ENCODE results near the gene EFNA1.

The EFNA1 gene

GRCh38 chr1:155126556-155127104 lies 1.0 kb upstream of the EFNA1 start:
- Histone ChIP-seq H3K4me3 (ENCODE audit: low read depth, low read length) (peak overlapping the region; percentile 75), H3K79me2 (no peaks in the 10 kb centered on the region), H3K4me2 (ENCODE audit: low read length) (peak overlapping the region; percentile 57), H2AFZ (peak overlapping the region; percentile 77), H3K4me1 (peaks cover 2% of the 10 kb centered on the region), H3K36me3 (ENCODE audit: control insufficient read depth, insufficient read depth, low read length) (no peaks in the 10 kb centered on the region), H3K27ac (no peak overlapping the region), H3K9ac (no peak overlapping the region), H3K9me3 (ENCODE audit: control insufficient read depth, low read length) (no peaks in the 10 kb centered on the region), H3K27me3 (ENCODE audit: control insufficient read depth, insufficient read depth, low read length) (no peaks in the 10 kb centered on the region)
- TF ChIP-seq CTCF (IDR thresholded peaks at IDR 0.05): no peak

DNA sequence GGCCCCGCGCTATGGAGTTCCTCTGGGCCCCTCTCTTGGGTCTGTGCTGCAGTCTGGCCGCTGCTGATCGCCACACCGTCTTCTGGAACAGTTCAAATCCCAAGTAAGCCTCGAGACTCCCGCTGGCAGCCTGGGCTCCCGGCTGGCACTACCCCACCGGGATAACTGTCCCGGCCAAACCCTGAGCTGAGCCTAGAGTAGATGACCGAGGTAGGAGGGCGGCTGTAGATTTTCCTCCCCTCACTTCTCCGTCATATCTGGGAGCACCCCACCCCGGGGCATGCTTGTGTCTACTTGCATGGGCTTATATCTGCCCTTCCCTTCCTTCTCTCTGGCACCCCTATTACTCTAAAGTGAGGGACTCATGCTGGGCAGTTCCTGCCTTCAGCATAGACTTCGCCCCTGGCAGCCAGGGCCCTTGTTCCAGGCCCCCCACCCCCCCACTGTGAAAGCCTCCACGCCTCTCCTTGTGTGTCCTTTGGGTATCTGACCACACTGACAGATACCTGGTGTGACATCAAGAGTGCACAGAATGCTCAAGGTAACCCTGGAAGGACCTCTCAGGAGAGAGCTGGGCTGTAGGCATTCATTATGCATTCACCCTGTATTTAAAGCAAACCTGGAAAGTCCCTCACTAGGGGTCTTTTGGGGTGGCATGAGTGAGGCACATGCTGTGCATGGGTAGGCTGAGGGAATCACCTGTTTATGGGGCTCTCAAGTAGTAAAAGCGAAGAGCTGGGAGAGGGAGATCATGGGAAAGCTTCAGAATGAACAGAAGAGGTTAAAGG lies 485 bp downstream of the EFNA1 start:
- TF ChIP-seq CTCF (IDR thresholded peaks at IDR 0.05): no peak
- H3K27me3 ChIP-seq (ENCODE audit: control insufficient read depth, insufficient read depth, low read length): no peaks in the 10 kb centered on the region

GRCh38 chr1:155128755-155129473 lies 1.2 kb downstream of the EFNA1 start:
- Histone ChIP-seq H3K9ac (no peak overlapping the region), H3K4me1 (peaks cover 2% of the 10 kb centered on the region), H3K36me3 (ENCODE audit: control insufficient read depth, insufficient read depth, low read length) (no peaks in the 10 kb centered on the region), H3K79me2 (no peaks in the 10 kb centered on the region), H3K4me3 (ENCODE audit: low read depth, low read length) (peak overlapping the region; percentile 75), H3K9me3 (ENCODE audit: control insufficient read depth, low read length) (no peaks in the 10 kb centered on the region), H3K4me2 (ENCODE audit: low read length) (peak overlapping the region; percentile 57), H3K27ac (peak overlapping the region; percentile 72), H3K27me3 (ENCODE audit: control insufficient read depth, insufficient read depth, low read length) (no peaks in the 10 kb centered on the region), H2AFZ (peak overlapping the region; percentile 64)
- TF ChIP-seq CTCF (IDR thresholded peaks at IDR 0.05): no peak

More for the DNA sequence above, 485 bp downstream of the EFNA1 start:
- peak overlapping the region; percentile 68 for H2AFZ ChIP-seq
- H3K79me2 ChIP-seq: no peaks in the 10 kb centered on the region
- H3K4me1 ChIP-seq: peaks cover 2% of the 10 kb centered on the region
- H3K9ac ChIP-seq: peak overlapping the region; percentile 28
- peak overlapping the region; percentile 72 for H3K27ac ChIP-seq
- H3K4me2 ChIP-seq (ENCODE audit: low read length): peak overlapping the region; percentile 57
- no peaks in the 10 kb centered on the region for H3K36me3 ChIP-seq (ENCODE audit: control insufficient read depth, insufficient read depth, low read length)
- H3K4me3 ChIP-seq (ENCODE audit: low read depth, low read length): peak overlapping the region; percentile 75
- no peaks in the 10 kb centered on the region for H3K9me3 ChIP-seq (ENCODE audit: control insufficient read depth, low read length)

GRCh38 chr1:155130272-155131006 lies 2.8 kb downstream of the EFNA1 start:
- no peaks in the 10 kb centered on the region for H3K36me3 ChIP-seq (ENCODE audit: control insufficient read depth, insufficient read depth, low read length)
- no peaks in the 10 kb centered on the region for H3K79me2 ChIP-seq
- H3K9me3 ChIP-seq (ENCODE audit: control insufficient read depth, low read length): no peaks in the 10 kb centered on the region
- no peaks in the 10 kb centered on the region for H3K27me3 ChIP-seq (ENCODE audit: control insufficient read depth, insufficient read depth, low read length)
- H3K4me2 ChIP-seq (ENCODE audit: low read length): peak overlapping the region; percentile 57
- H3K9ac ChIP-seq: no peak overlapping the region
- H3K27ac ChIP-seq: peak overlapping the region; percentile 72
- TF ChIP-seq CTCF (IDR thresholded peaks at IDR 0.05): no peak
- peak overlapping the region; percentile 75 for H3K4me3 ChIP-seq (ENCODE audit: low read depth, low read length)
- H3K4me1 ChIP-seq: peaks cover 2% of the 10 kb centered on the region
- H2AFZ ChIP-seq: no peak overlapping the region

Measured in parathyroid adenoma (tissue), 2 donors.